Measurements from ENCODE around the gene IGSF9B.

Gene IGSF9B

GRCh38 chr11:133921026-133921425 lies 35.7 kb downstream of the IGSF9B start:
- no peak for DNase-seq (ENCODE audit: low read depth)

GRCh38 chr11:133920109-133920990 lies 36.4 kb downstream of the IGSF9B start:
- DNase-seq (ENCODE audit: low read depth), result no peak

- DNase-seq (ENCODE audit: low read depth), result no peak
Observed at GRCh38 chr11:133919330-133920108, 37.2 kb downstream of the IGSF9B start.

GRCh38 chr11:133918608-133919260 lies 38.0 kb downstream of the IGSF9B start:
- no peak for DNase-seq (ENCODE audit: low read depth)

- no peak for DNase-seq (ENCODE audit: low read depth)
Observed at GRCh38 chr11:133917921-133918607, 38.7 kb downstream of the IGSF9B start.

GRCh38 chr11:133916784-133917440 lies 39.9 kb downstream of the IGSF9B start:
- DNase-seq (ENCODE audit: low read depth), result no peak

GRCh38 chr11:133913761-133914160 lies 43.0 kb downstream of the IGSF9B start:
- no peak for DNase-seq (ENCODE audit: low read depth)

- DNase-seq (ENCODE audit: low read depth), result no peak
Observed at GRCh38 chr11:133911171-133911570, 45.6 kb downstream of the IGSF9B start.

GRCh38 chr11:133910101-133910500 lies 46.7 kb downstream of the IGSF9B start:
- no peak for DNase-seq (ENCODE audit: low read depth)

- DNase-seq (ENCODE audit: low read depth), result no peak
Observed at GRCh38 chr11:133908827-133909226, 47.9 kb downstream of the IGSF9B start.

GRCh38 chr11:133907841-133908241 lies 48.9 kb downstream of the IGSF9B start:
- no peak for DNase-seq (ENCODE audit: low read depth)

- no peak for DNase-seq (ENCODE audit: low read depth)
Observed at GRCh38 chr11:133907216-133907615, 49.6 kb downstream of the IGSF9B start.

GRCh38 chr11:133906746-133907145 lies 50.0 kb downstream of the IGSF9B start:
- DNase-seq (ENCODE audit: low read depth), result no peak

GRCh38 chr11:133906241-133906640 lies 50.5 kb downstream of the IGSF9B start:
- DNase-seq (ENCODE audit: low read depth), result no peak

GRCh38 chr11:133905677-133906156 lies 51.1 kb downstream of the IGSF9B start:
- no peak for DNase-seq (ENCODE audit: low read depth)

GRCh38 chr11:133904818-133905515 lies 51.8 kb downstream of the IGSF9B start:
- DNase-seq (ENCODE audit: low read depth), result no peak

- no peak for DNase-seq (ENCODE audit: low read depth)
Observed at GRCh38 chr11:133903875-133904817, 52.6 kb downstream of the IGSF9B start.

GRCh38 chr11:133903056-133903455 lies 53.7 kb downstream of the IGSF9B start:
- DNase-seq (ENCODE audit: low read depth), result no peak

GRCh38 chr11:133902506-133902905 lies 54.3 kb downstream of the IGSF9B start:
- DNase-seq (ENCODE audit: low read depth), result no peak

- DNase-seq (ENCODE audit: low read depth), result no peak
Observed at GRCh38 chr11:133901999-133902398, 54.8 kb downstream of the IGSF9B start.
